ENCODE results near the gene RPL32.

DNA sequence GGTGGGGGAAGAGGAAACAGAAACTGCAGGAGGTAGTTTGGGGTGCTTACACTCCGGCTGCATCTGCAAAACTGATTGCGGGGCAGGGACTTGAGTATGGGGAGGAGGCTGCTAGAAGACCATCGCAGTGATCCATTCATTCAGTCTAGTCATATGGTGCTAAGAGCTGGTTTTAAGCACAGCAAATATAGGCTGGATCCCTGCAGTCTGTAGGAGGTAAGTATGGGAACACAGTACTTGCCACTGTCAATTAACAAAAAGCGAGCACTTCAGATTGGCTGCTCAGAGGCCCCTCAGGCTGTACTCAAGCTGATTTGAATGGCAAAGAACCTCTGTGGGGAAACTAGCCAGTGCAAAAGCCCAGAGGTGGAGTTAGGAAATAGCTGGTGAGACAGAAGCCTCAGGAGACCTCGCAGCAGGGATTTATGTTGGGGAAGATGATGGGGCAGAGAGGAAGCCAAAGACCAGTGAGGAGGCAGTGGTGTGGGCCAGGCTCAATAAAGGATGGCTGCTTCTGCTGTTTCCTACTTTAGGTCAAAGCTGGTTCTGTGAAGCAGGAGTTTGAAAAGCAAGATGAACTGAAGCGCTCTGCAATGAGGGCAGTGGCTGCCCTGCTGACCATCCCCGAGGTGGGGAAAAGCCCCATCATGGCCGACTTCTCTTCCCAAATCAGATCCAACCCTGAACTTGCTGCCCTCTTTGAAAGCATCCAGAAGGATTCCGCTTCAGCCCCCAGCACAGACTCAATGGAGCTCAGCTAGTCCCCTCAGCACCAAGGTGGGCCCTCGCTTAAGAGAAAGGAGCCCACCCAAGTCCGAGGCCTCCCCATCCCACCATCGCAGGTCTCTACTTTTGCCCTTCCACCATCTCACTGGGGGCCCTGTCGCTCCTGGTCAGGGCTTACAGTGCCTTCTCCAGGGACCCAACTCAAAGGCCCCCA lies 7.9 kb downstream of the RPL32 start:
- TF ChIP-seq, protein P1, sequence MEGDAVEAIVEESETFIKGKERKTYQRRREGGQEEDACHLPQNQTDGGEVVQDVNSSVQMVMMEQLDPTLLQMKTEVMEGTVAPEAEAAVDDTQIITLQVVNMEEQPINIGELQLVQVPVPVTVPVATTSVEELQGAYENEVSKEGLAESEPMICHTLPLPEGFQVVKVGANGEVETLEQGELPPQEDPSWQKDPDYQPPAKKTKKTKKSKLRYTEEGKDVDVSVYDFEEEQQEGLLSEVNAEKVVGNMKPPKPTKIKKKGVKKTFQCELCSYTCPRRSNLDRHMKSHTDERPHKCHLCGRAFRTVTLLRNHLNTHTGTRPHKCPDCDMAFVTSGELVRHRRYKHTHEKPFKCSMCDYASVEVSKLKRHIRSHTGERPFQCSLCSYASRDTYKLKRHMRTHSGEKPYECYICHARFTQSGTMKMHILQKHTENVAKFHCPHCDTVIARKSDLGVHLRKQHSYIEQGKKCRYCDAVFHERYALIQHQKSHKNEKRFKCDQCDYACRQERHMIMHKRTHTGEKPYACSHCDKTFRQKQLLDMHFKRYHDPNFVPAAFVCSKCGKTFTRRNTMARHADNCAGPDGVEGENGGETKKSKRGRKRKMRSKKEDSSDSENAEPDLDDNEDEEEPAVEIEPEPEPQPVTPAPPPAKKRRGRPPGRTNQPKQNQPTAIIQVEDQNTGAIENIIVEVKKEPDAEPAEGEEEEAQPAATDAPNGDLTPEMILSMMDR (IDR thresholded peaks at IDR 0.05; ENCODE audit: poor library complexity): no peak
- no peak for TF ChIP-seq EZH2 (IDR thresholded peaks at IDR 0.05; ENCODE audit: borderline replicate concordance)

All from hepatocyte (in vitro differentiated cells).